NCI-H82 treated with DMSO at 0.1 percent for 48 hours (cell line): ENCODE measurements around the gene PCDHGB1.
"Not testable (repeated sequence)": the region's sequence is repeated elsewhere in the genome, so short reads cannot be mapped to it uniquely, and the experiment has no call there.

Source experiments
- DNase-seq: peaks from one replicate; lab custom pipeline; 2025; ENCODE audit not compliant: unreplicated experiment; lab: John Stamatoyannopoulos, UW

PCDHGB1 gene

GRCh38 chr5:141382469-141383294, 32.8 kb downstream of the PCDHGB1 start, which contains the start of gene PCDHGA7:
Gene PCDHGA7, plus strand, starts transcription at chr5:141382742. Its CDS starts 158 bp downstream, at chr5:141382900.
- DNase-seq = no peak

GRCh38 chr5:141383345-141383744, 33.4 kb downstream of the PCDHGB1 start:
- no peak for DNase-seq

- DNase-seq = no peak
Observed at GRCh38 chr5:141384471-141385267, 34.8 kb downstream of the PCDHGB1 start.

- not testable (repeated sequence) for DNase-seq
Observed at GRCh38 chr5:141387557-141388311, 37.8 kb downstream of the PCDHGB1 start, which contains the start of gene PCDHGB4. Gene PCDHGB4, plus strand, starts transcription at chr5:141387698. Its CDS starts 187 bp downstream, at chr5:141387885.

- no peak for DNase-seq
Observed at GRCh38 chr5:141388661-141389060, 38.8 kb downstream of the PCDHGB1 start.

- no peak for DNase-seq
Observed at GRCh38 chr5:141389153-141390042, 39.5 kb downstream of the PCDHGB1 start.

- no peak for DNase-seq
Observed at GRCh38 chr5:141392429-141393198, 42.7 kb downstream of the PCDHGB1 start, which contains the start of gene PCDHGA8. Gene PCDHGA8, plus strand, starts transcription at chr5:141392633. Its CDS starts 181 bp downstream, at chr5:141392814.

- no peak for DNase-seq
Observed at GRCh38 chr5:141393267-141393666, 43.4 kb downstream of the PCDHGB1 start.

GRCh38 chr5:141394401-141395187, 44.7 kb downstream of the PCDHGB1 start:
- not testable (repeated sequence) for DNase-seq

GRCh38 chr5:141397756-141398551, 48.1 kb downstream of the PCDHGB1 start, which contains the start of gene PCDHGB5:
Gene PCDHGB5, plus strand, starts transcription at chr5:141397947. Its CDS starts 181 bp downstream, at chr5:141398128.
- DNase-seq = not testable (repeated sequence)

- no peak for DNase-seq
Observed at GRCh38 chr5:141398608-141399007, 48.7 kb downstream of the PCDHGB1 start.

GRCh38 chr5:141399555-141400258, 49.8 kb downstream of the PCDHGB1 start:
- no peak for DNase-seq
